ENCODE measurements around the gene SMIM43. TPM values are rescaled to one million over a fixed set of nuclear protein-coding genes. Genes with fewer than 3 reads are reported as not detected.

Gene SMIM43
- total RNA-seq, 1 experiment from 2014 or later: 1.2 TPM

GRCh38 chr4:121778991-121779628 is 14.1 kb upstream of the SMIM43 start:
- H2BK12ac ChIP-seq (ENCODE audit: insufficient read length, low read depth, low read length): no peak overlapping the region
- no peak overlapping the region for H2BK15ac ChIP-seq (ENCODE audit: low read depth, low read length)
- no peak overlapping the region for H3T11ph ChIP-seq (ENCODE audit: low read length)
- no peaks in the 10 kb centered on the region for H3K27me3 ChIP-seq (ENCODE audit: insufficient read depth, low read length)
- H2AK5ac ChIP-seq (ENCODE audit: insufficient read length, low read length): no peak overlapping the region
- no peak overlapping the region for H3K23ac ChIP-seq (ENCODE audit: insufficient read length, low read depth, low read length)
- H3K18ac ChIP-seq (ENCODE audit: insufficient read length, low read depth, low read length): no peak overlapping the region
- H3K56ac ChIP-seq (ENCODE audit: insufficient read length, low read depth, low read length): no peak overlapping the region
- H3K4me3 Mint-ChIP-seq: no peak overlapping the region
- peaks cover 11 to 12% of the 10 kb centered on the region in 2 experiments for H3K4me1 Mint-ChIP-seq
- no peak overlapping the region for H2BK5ac ChIP-seq (ENCODE audit: insufficient read length, low read length)
- H3K27me3 Mint-ChIP-seq (ENCODE audit: low read depth): peaks cover 2% of the 10 kb centered on the region
- H2BK120ac ChIP-seq (ENCODE audit: low read depth, low read length, poor library complexity, severe bottlenecking): no peak overlapping the region
- H2BK20ac ChIP-seq (ENCODE audit: low read depth, low read length, poor library complexity, severe bottlenecking): no peak overlapping the region
- no peak overlapping the region for H3K14ac ChIP-seq (ENCODE audit: insufficient read depth, low read length)
- H4K91ac ChIP-seq (ENCODE audit: insufficient read length, low read depth, low read length): no peak overlapping the region
- no peaks in the 10 kb centered on the region for H3K23me2 ChIP-seq (ENCODE audit: insufficient read length, low read depth, low read length, poor library complexity, severe bottlenecking)
- H3K79me2 ChIP-seq (ENCODE audit: insufficient read depth, low read length): no peaks in the 10 kb centered on the region
- H3K4ac ChIP-seq (ENCODE audit: low read depth, low read length): no peak overlapping the region
- H3K27ac ChIP-seq (ENCODE audit: insufficient read length, low read depth, low read length): no peak overlapping the region
- H4K5ac ChIP-seq (ENCODE audit: insufficient read length, low read depth, low read length): no peak overlapping the region
- H3K36me3 Mint-ChIP-seq (ENCODE audit: insufficient read depth in 1 of 3, low read depth in 3 of 3): no peaks in the 10 kb centered on the region
- H2AFZ ChIP-seq (ENCODE audit: low read length): no peak overlapping the region
- no peak for DNase-seq
- H3K4me2 ChIP-seq (ENCODE audit: insufficient read depth, insufficient read length, low read length): no peak overlapping the region
- no peak overlapping the region for H3K9ac ChIP-seq (ENCODE audit: extremely low read depth, insufficient read length, low read length)
- no peaks in the 10 kb centered on the region for H3K79me1 ChIP-seq (ENCODE audit: insufficient read depth, low read depth, low read length, poor library complexity, severe bottlenecking)
- H3K4me1 ChIP-seq (ENCODE audit: insufficient read depth, low read length): no peaks in the 10 kb centered on the region
- no peak overlapping the region for H3K27ac Mint-ChIP-seq
- no CpG with 5 or more reads among the region's 8 CpGs for WGBS (ENCODE audit: extremely low coverage, insufficient read length, low lambda C conversion rate)
- no peaks in the 10 kb centered on the region for H3K9me3 Mint-ChIP-seq
- H4K20me1 ChIP-seq (ENCODE audit: control insufficient read depth, insufficient read depth, insufficient read length): no peaks in the 10 kb centered on the region
- no peaks in the 10 kb centered on the region for H3K9me3 ChIP-seq (ENCODE audit: control insufficient read depth, low read depth, low read length)
- H4K8ac ChIP-seq (replicated peaks; ENCODE audit: insufficient read length, low read depth, low read length): no peak overlapping the region
- TF ChIP-seq, protein P1, sequence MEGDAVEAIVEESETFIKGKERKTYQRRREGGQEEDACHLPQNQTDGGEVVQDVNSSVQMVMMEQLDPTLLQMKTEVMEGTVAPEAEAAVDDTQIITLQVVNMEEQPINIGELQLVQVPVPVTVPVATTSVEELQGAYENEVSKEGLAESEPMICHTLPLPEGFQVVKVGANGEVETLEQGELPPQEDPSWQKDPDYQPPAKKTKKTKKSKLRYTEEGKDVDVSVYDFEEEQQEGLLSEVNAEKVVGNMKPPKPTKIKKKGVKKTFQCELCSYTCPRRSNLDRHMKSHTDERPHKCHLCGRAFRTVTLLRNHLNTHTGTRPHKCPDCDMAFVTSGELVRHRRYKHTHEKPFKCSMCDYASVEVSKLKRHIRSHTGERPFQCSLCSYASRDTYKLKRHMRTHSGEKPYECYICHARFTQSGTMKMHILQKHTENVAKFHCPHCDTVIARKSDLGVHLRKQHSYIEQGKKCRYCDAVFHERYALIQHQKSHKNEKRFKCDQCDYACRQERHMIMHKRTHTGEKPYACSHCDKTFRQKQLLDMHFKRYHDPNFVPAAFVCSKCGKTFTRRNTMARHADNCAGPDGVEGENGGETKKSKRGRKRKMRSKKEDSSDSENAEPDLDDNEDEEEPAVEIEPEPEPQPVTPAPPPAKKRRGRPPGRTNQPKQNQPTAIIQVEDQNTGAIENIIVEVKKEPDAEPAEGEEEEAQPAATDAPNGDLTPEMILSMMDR (conservative IDR thresholded peaks at IDR 0.05): no peak

Measured in H9 (cell line).